LNCaP clone FGC (cell line): Measurements from ENCODE around the gene OSBPL1A.

Source experiments
- DNase-seq: peaks from one replicate; pipeline ENCODE4 v3.0.0-alpha.2; 2011; ENCODE audit warnings: low read depth
- H3K4me3 ChIP-seq: 2 replicates; pipeline ENCODE4 v1.5.1; 2011; ENCODE audit warnings: mild to moderate bottlenecking, low read depth, low read length, control low read depth
- CTCF ChIP-seq: IDR thresholded peaks from 2 replicates; pipeline ENCODE4 v1.5.1; 2012; ENCODE audit warnings: mild to moderate bottlenecking; ENCODE audit not compliant: control insufficient read depth, insufficient read depth; ENCODE audit errors: extremely low read depth

The OSBPL1A gene

GRCh38 chr18:24417480-24417879, 19.9 kb upstream of the OSBPL1A start:
- no peak for TF ChIP-seq CTCF
- H3K4me3 ChIP-seq, result no peak overlapping the region
- no peak for DNase-seq

- no peak overlapping the region for H3K4me3 ChIP-seq
- DNase-seq, result no peak
- TF ChIP-seq CTCF, result no peak
Measured at GRCh38 chr18:24414349-24415003, 16.9 kb upstream of the OSBPL1A start.

- no peak overlapping the region for H3K4me3 ChIP-seq
- peak; percentile 35 for TF ChIP-seq CTCF
- DNase-seq, result no peak
Measured at GRCh38 chr18:24413148-24413547, 15.5 kb upstream of the OSBPL1A start.

- DNase-seq, result no peak
- no peak for TF ChIP-seq CTCF
- H3K4me3 ChIP-seq, result no peak overlapping the region
Measured at GRCh38 chr18:24408496-24408895, 10.9 kb upstream of the OSBPL1A start.

GRCh38 chr18:24404591-24404990, 7.0 kb upstream of the OSBPL1A start:
- TF ChIP-seq CTCF, result no peak
- no peak for DNase-seq
- no peak overlapping the region for H3K4me3 ChIP-seq

GRCh38 chr18:24403076-24403475, 5.5 kb upstream of the OSBPL1A start:
- no peak for TF ChIP-seq CTCF
- no peak overlapping the region for H3K4me3 ChIP-seq
- no peak for DNase-seq

GRCh38 chr18:24402209-24402785, 4.7 kb upstream of the OSBPL1A start:
- H3K4me3 ChIP-seq, result no peak overlapping the region
- TF ChIP-seq CTCF, result no peak
- DNase-seq, result no peak
